NK-92 treated with Interleukin-12 subunit alpha and Interleukin-12 subunit beta, amount 100 ng/mL, for 24 hours (cell line): ENCODE measurements around the gene SPSB3.

ENCODE experiments used
- DNase-seq: peaks from one replicate; lab custom pipeline; 2025; lab: John Stamatoyannopoulos, UW

Gene SPSB3

DNA sequence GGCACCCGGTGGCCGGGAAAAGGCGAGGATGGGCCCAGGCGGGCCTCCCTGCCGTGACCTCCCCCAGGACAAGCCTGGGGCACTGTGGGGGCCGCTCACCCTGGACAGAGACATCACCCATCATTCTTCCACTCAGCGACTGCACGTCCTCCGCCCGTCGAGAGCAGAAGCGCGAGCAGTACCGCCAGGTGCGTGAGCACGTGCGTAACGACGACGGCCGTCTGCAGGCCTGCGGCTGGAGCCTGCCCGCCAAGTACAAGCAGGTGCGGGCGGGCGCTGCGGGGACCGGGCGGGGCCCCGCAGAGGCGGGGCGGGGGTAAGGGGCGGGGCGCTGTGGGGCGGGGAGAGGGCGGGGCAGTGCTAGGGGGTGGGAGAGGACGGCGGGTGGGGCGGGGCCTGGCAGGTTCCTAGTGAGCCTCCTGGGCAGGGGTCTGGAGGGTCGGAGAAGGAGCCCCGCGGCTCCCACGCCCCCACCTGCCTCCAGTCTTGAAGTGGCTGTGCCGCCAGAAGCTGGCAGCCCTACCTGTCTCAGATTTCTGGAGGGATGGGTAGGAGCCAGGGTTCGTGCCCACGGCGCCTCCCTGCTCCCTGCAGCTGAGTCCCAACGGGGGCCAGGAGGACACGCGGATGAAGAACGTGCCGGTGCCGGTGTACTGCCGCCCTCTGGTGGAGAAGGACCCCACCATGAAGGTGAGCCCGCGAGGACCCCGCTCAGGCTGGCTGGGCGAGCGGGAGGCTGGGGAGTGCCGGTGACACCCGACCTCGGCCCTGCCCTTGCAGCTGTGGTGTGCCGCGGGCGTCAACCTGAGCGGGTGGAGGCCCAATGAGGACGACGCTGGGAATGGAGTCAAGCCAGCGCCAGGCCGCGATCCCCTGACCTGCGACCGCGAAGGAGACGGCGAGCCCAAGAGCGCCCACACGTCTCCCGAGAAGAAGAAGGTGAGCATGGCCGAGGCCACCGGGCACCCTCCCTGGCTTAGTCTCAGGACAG is 18.6 kb downstream of the SPSB3 start:
- DNase-seq, result no peak

DNA sequence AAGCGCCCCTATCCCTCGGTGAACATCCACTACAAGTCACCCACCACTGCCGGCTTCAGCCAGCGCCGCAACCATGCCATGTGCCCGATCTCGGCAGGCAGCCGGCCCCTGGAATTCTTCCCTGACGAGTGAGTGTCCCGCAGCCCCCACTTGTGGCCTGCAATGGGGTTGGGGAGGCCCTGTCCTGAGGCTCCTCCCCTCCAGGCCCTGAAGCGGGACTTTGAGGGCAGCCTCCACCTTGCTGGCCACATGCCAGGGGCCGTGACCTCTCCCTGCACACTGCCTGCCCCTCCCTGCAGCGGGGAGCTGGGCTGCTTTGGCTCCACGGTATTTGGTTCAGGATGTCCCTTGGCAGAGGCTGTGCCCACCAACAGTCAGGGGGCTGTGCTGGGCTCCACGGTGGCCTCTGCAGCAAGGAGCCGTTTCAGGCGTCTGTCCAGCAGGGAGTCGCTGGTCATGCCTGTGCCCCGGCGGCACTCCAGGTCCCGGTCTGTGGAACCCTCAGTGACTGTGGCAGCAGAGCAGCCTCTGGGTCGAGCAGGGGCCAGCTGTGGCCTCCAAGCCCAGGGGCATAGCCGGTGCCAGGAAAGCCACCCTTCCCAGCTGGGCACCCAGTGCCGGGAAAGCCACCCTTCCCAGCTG is 19.4 kb downstream of the SPSB3 start:
- DNase-seq, result no peak

DNA sequence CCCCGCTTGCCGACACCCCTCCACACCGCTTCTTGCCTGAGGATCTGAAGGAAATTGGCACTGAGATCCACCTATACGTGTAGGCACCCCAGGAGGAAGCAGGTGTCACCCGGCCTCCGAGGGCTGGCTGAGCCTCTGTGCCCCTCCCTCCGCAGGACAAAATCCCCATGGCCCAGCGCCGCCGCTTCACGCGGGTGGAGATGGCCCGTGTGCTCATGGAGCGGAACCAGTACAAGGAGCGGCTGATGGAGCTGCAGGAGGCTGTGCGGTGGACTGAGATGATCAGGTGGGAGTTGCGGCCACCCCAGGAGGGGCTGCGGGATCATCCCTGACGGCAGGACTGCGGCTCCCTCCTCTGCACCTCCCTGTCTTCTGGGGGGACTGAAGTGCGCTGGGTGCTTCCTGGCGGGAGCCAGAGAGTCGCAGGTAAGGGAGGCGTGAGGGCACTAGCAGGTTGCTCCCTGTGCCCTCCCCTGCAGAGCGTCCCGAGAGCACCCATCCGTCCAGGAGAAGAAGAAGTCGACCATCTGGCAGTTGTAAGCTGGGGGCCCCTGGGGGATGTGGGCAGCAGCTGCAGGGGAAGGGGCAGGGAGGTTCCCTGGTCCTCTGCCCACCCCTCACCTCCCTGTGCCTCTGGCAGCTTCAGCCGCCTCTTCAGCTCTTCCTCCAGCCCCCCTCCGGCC is 20.0 kb downstream of the SPSB3 start:
- no peak for DNase-seq

DNA sequence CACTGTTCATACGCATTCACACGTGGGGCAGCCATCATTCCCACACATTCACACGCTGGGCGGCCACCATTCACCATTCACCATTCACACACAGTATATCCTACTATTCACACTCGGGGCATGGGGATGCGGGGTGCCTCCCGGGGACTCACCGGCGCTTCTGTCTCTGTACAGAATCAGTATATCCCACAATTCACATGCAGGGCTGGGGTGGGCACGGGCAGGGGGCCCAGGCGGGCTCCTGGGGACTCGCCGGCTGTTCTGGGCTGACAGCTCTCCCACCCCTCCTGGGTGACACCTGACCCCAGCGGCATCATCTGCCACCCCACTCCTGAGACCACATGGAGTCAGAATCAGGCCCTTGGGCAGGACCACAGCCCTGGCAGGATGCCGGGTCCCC is 20.6 kb downstream of the SPSB3 start:
- no peak for DNase-seq

DNA sequence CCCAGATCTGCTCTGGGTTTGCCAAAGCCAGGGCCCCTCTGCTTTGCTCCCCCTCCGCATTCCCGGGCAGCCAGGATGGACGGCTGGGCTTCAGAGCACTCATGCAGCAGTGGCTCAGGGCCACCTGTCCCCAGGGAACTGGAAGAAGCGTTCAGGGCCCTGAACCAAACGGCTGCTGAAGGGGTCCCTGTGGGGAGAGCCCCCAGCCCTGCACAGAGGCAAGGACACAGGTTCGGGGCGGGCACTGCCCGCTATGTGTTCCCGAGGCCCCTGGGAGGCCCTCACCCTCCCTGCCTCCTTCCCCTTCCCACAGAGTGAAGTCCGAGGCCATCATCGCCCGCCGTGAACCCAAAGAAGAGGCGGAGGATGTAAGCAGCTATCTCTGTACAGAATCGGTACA is 21.5 kb downstream of the SPSB3 start:
- no peak for DNase-seq

DNA sequence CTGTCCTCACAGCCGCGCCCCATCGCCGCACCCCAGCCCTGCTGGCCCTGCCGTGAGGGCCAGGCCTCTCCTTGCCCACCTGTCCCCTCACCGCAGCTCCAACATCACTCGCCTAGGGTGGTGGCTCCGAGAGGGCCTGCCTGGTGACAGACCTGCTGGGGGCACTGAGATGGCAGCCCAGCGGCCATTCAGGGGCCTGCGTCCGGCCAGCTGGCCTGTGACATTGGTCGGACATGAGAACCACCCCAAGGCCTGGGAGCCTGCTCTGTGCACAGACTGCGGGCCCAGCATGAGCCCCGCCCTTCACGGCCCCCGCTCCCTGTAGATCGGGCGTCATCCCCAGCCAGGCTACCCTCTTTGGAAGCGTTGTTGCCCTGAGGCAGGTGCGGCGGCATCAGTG is 22.9 kb downstream of the SPSB3 start:
- no peak for DNase-seq

DNA sequence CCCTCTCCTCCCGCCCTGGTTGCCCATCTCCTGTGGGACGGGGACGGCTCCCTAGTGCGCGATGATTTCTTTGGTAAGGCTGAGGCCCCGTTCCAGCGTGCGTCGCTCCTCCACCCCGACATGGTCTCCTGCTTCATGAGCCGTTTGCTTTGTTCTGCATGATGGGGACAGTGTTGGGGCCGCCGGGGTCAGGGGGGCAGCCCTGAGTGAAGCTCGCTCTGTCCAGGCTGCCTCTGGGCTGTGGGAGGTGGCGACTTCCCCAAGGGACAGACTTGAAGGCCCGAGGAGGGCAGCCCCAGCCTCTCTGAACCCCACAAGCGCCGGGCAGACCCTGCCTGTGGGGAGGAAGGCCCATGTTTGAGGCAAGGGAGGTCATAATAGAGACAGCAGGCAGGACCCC is 23.4 kb downstream of the SPSB3 start:
- no peak for DNase-seq

DNA sequence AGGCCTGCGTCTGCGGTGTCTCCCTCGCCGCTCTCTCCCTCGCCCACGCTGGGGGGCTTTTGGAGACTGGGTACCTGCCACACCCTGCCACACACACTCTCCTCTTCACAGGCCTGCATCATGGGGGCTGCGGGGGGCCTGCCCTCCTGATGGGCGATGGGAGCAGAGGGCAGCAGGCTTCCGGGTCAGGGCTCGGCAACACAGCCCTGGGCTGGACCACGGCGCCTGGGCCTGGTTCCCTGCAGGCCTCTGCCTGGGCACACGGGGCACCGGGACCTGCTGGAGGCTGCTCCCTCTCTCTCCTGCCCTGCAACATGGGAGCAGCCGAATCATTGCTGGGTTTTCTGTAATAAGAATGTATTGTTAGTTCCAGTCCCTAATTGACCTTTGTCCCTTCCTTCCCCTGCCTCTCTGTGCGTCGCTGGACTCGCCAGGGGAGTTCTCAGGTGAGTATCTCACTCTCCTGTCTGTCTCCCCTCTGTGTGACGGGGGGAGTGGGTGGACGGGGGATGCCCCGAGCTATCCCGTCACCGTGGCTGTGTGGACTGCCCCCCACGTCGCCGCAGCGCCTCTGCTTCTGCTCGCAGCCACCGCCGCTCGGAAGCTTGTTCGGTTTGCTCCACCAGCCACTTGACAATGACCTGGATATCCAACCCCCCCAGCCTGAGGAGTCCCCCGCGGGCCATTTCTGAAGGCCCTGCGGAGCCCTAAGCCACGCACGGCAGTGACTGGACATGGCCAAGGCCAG is 24.5 kb downstream of the SPSB3 start:
- no peak for DNase-seq

DNA sequence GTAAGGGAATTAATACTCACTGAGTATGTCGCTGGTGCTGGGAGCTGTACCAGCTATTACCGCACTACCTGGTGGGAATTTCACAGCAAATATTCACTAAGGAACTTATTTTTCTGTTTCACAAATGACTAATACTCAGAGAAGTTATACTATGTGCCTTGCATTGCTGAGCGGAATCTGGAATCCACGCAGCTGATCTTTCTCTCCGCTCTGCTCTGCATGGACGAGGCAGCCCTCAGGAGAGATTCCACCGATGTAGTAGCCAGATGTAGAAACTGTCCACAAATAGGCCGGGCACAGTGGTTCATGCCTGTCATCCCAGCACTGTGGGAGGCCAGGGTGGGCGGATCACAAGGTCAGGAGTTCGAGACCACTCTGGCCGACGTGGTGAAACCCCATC is 28.2 kb downstream of the SPSB3 start:
- no peak for DNase-seq

DNA sequence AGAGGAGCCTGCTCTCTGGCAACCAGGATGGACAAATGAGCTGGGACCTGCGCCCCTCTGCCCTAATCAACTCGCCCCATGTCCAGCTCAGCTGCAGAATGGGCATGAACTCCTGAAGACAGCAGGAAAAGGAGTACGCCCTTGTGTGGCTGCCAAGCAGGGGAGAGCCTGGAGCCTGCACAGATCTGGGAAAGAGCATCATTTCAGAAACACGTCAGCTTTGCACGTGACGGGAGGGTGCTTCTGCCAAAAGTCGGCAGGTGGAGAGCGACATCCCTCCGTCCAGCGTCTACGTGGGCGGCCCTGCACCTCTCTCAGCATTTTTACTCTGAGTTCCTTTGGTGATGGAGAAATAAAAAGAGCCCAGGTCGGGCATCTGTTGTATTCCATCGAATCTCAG is 29.5 kb downstream of the SPSB3 start:
- DNase-seq, result no peak

DNA sequence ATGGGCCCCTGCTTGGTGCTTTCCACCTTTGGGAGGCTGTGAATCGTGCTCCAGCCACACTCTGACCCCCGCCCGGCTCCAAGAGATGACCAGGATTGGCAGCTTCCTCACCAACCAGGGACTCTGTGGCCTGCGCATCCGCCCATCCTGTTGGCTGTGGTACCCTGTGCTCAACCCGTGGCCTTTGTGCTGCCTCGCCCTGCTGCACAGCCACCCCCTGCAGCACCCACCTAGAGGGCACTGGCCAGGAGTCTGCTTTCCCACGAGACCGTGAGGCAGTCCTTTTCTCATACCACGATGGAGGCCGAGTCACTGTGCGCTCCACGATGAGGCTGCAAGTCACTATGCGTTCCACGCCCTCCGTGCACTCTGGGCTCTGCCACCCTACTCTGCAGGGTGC is 30.4 kb downstream of the SPSB3 start:
- no peak for DNase-seq

DNA sequence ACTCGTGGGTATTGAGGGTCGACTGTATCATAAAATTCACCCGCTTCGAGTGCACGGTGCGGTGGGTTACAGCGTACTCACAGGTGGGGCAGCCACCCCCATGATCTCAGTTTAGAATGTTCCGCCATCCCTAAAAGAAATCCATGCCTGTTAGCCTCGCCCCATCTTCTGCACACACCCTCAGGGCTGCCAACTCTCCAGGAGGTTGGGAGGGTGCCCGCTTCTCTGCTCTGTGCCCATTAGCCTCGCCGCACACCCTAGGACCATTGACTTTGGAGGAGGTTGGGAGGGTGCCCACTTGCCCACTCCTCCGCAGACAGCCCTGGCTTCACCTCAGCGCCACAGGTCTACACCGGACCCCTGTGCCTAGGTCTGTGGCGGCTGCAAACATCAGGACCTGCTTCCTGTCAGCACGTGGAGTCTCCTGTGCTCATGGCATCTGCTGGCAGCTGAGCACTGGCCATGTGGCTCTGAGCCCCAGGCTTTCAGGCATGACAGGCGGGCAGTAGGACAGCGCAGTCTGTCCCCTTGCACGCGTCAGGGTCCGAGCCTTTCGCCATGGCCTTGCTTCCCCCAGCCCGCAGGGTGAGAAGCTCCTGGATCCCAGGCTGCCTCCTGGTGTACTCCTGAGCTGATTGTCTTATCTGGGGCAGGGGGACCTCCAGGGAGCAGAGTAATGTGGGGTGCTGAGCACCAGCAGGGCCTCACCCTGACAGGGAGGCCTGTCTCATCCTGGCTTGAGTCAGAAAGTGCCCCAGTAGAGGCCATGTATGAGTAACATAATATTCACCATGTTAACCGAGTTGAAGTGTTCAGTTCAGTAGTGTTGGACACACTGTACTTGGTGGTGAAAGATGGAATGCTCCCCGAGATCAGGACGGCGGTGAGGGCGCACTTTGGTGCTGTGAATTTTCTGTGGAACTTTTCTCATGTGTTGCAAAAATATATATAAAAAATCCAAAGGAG is 32.9 kb downstream of the SPSB3 start:
- no peak for DNase-seq

DNA sequence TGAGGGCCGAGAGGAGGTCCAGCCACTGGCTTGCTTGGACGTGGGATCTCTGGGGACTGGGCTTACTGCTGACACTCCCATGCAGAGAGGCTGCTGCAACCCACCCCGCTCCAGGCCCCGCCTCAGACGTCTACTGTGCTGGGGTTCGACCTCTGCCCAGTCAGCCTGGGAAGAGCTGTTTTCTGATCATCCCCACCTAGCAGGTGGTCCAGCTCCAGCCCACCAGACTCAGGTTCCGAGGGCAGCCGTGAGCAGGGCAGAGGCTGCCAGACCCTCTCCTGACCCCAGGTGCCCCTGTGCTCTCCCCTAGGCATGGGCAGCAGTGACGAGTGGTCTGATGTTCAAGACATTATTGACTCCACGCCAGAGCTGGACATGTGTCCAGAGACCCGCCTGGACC is 34.4 kb downstream of the SPSB3 start:
- DNase-seq, result no peak

DNA sequence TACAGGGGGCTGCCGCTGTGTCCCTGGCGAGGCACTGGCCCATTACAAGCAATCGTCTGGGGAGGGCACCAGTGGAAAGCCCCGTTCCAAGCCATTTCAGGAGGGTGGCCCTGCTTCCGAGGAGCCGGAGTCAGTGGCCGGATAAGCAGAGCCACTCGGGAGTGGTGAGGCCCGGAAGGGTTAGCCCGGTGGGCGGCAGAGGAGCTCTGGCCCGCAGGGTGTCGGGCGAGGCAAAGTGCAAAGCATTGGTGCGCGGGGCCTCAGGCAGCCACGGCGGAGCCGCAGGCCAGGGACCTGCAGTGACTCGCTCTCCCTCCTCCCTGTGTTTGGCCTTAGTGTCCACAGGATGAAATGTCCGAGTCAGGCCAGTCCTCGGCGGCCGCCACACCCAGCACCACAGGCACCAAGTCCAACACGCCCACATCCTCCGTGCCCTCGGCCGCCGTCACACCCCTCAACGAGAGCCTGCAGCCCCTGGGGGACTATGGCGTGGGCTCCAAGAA is 35.6 kb downstream of the SPSB3 start:
- DNase-seq, result no peak

DNA sequence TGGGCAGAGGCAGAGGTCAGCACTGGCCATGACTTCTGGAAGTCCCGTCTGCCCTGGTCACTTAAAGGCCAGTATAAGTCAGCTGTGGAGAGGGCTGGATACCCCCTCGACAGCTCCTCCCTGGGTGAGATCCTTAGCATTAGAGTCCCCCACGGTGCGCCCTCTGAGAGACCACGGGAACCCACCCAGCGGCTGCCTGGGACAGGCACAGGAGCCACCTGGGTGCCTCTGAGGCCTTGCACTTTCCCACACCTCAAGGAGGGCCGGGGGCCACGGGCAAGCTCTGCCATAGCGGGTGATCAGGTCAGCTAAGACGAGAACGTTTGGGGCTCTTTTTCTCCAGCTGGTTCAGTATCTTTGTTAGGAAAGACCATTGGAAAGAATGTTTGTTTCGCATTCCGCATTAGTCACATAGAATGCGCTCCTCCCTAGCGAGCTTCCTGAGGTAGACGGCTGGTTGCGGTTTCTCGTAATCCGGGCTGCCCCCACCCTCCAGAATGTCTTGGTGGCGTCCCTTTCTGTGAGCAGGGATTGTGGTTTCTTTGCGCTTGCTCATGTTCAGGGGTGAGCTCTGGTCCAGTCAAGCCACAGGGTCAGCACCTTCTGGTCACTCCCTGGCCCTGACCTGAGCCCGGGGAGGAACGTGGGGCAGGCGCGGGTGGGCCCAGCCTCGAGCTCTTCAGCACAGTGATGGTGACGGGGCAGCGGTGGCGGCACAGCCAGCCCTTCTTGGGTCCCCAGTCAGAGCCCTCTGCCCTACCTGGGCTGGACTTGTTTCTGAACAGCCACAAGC is 36.3 kb downstream of the SPSB3 start:
- DNase-seq, result no peak

DNA sequence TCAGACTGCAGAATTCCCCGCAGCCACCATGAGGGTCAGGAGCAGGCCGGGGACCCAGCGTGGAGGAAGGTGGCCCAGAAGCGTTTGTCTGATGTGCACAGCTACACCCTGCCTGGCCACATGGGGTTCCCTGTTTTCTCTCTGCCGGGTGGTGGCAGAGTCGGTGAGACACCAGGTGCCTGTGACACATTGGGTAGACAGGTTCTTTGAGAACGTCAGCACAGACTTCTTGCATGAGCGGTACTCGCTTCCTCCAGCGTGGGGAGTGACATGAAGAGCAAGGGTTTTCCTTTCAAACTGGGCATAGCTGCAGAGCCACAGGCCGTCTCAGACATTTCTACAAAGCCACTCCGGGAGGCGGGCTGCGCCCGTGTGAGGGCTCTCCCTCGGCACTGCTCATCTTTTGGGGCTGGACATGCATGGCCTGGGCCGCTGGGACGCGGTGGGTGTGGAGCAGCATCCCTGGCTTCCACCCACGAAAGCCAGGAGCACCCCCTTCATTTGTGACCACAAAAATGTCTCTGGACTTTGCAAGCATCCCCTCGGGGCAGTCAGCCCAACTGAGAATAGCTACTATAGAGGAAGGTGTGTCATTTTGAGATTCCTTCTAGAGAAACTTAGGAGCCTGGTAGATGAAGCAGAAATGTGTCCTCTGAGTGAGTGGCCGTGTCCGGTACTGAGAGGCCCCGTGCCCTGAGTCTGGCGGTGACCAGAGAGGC is 37.0 kb downstream of the SPSB3 start:
- no peak for DNase-seq

DNA sequence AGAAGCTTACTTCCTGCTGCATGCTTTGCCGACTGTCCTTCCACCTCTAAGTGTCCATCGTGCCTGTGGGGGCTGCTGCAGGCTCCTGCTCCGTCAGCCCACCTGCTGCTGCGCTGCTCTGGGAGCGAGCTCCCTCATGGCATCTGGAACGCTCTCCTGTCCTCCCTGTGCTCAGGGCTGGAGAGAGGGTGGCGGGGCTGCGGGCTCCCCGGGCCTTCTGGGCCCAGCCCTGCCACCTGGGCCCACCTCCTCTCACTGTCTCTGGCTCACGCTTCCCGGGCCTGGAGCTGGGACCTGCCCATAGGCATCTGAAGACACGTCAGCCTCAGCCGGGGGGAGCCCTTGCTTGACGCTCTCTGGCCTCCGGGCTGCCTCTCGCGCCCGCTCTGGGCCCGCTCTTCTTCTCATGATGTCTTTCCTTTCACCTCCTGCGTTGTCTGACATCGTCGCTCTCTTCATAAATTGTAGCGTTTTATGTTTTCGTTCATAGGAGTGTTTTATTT is 38.0 kb downstream of the SPSB3 start:
- DNase-seq, result no peak

DNA sequence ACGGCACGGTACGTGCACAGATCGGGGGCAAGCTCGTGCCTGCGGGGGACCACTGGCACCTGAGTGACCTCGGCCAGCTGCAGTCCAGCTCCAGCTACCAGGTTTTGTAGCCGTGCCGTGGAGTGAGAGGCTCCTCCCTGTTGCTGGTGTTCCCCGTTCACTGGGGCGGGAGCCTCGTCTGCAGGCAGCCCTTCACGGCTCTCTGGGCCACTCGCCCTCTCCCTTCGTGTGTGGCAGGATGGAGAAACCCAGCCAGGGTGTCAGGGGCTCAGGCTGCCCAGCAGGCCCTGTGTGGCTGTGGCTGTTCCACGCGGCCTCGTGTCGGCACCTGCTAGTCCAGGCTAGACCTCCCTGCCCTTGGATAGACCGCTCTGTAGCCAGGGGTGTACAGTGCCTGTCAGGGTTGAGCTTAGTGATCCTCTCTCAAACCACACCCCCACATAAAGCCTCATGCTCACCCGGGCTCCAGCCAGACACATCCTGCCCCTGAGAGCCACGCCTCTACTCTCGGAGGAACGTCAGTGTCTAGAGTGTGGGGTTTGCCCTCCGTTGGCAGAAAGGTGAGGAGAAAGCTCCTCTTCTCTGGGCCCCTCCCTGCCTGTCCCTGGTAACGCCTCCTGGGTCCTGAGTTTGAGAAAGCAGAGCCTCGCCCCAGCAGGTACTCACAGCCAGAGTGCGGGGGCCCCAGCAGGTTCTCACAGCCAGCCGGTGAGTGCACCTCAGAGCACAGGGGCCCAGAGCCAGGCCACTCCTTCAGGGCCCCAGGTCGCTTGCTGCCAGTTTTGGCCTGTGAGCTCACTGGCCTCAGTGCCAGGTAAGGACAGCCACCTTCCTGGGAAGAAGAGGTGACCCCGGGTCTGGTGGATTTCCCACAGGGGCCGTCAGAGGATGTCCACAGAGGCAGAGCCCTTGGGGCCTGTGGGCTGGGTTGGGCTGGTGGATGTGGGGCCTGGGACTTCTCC is 38.7 kb downstream of the SPSB3 start:
- no peak for DNase-seq
